Measurements from ENCODE around the gene TMEM132D. TPM values are rescaled to one million over a fixed set of nuclear protein-coding genes. Genes with fewer than 3 reads are reported as not detected.

Gene TMEM132D
- total and polyA plus RNA-seq, 5 donors from 2014 or later: not detected

DNA sequence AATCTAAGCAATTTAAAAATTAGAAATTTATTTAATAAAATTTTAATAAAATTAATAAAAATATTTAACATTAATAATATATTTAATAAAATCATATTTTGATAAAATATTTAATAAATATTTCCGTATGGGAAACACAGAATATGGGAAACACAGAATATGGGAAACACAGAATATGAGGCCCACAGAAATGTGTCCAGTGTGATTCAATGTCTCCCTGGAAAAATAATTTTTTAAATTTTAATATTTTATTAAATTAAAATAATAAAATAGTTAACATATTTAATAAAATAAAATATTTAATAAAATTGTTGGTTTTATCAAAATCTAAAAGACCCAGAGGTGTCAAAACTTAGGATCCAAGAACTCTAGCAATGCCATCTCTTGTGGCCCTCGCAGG lies 186.4 kb downstream of the TMEM132D start:
- Mint-ChIP-seq H3K4me1 (no peaks in the 10 kb centered on the region), H3K36me3 (no peaks in the 10 kb centered on the region), H3K9me3 (peaks cover 0 to 16% (median 6%) of the 10 kb centered on the region in 7 donors), H3K27me3 (no peaks in the 10 kb centered on the region), H3K4me3 (peak overlapping the region in 1 of 4 donors; percentile 81), H3K27ac (no peak overlapping the region)
- H3K27ac ChIP-seq (ENCODE audit: insufficient read depth, low read length, poor library complexity, severe bottlenecking): no peak overlapping the region
- no peaks in the 10 kb centered on the region for H3K27me3 ChIP-seq (ENCODE audit: control insufficient read depth, insufficient read depth, low read length)
- H3K36me3 ChIP-seq (ENCODE audit: control insufficient read depth, insufficient read depth, low read length): no peaks in the 10 kb centered on the region
- no peak overlapping the region for H3K4me3 ChIP-seq (ENCODE audit: low read depth, low read length)
- ATAC-seq (ENCODE audit: low read depth in 2 of 2) (no peak), DNase-seq (no peak)
- no peaks in the 10 kb centered on the region for H3K4me1 ChIP-seq (ENCODE audit: control insufficient read depth, insufficient read depth, low read length, poor library complexity, severe bottlenecking)
- peaks cover 0 to 11% of the 10 kb centered on the region in 2 experiments for H3K9me3 ChIP-seq (ENCODE audit: control insufficient read depth in 2 of 2, low read length in 2 of 2)

DNA sequence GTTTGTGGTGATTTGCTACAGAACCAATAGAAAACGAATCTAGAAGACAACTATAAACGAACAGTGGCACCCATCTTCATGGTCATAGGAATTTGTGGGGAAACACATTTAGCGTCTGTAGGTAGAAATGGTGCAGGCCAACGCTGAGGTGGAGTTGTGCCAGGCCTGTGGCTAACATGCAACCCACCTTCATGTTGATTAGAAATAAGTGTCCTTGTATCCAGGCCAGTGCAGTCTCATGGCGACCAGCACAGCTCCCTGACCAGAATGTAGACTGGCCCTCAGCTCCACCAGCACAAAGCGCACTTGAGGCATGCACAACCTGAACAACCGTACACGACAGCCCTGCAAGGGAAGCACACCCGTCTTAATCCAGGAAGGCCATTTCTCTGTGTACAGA lies 187.0 kb downstream of the TMEM132D start:
- H3K4me3 ChIP-seq (ENCODE audit: low read depth, low read length): no peak overlapping the region
- no peaks in the 10 kb centered on the region for H3K27me3 ChIP-seq (ENCODE audit: control insufficient read depth, insufficient read depth, low read length)
- no peaks in the 10 kb centered on the region for H3K4me1 Mint-ChIP-seq
- H3K36me3 Mint-ChIP-seq: no peaks in the 10 kb centered on the region
- peaks cover 0 to 19% (median 6%) of the 10 kb centered on the region in 7 donors for H3K9me3 Mint-ChIP-seq
- H3K4me3 Mint-ChIP-seq: no peak overlapping the region
- no peaks in the 10 kb centered on the region for H3K4me1 ChIP-seq (ENCODE audit: control insufficient read depth, insufficient read depth, low read length, poor library complexity, severe bottlenecking)
- H3K36me3 ChIP-seq (ENCODE audit: control insufficient read depth, insufficient read depth, low read length): no peaks in the 10 kb centered on the region
- ATAC-seq (ENCODE audit: low read depth in 2 of 2): no peak
- no peaks in the 10 kb centered on the region for H3K27me3 Mint-ChIP-seq
- no peak overlapping the region for H3K27ac ChIP-seq (ENCODE audit: insufficient read depth, low read length, poor library complexity, severe bottlenecking)
- DNase-seq: no peak
- peaks cover 0 to 11% of the 10 kb centered on the region in 2 experiments for H3K9me3 ChIP-seq (ENCODE audit: control insufficient read depth in 2 of 2, low read length in 2 of 2)
- H3K27ac Mint-ChIP-seq: no peak overlapping the region

DNA sequence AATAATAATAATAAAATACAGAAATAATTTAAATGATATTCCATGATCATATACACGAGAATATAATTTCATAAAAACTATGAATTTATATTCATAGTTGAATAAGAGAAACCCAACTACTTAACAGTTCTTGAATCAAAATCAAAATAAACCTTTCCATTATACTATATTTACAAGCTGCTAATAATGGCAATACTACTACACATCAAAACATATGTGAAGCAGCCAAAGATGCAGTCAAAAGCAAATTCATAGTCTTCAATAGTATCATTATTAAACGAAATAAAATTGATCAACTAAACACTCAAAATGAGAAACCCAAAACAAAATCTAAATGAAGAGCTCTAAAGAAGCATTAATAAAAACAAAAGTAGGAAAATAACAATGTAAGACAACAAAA lies 197.1 kb downstream of the TMEM132D start:
- no peaks in the 10 kb centered on the region for H3K36me3 ChIP-seq (ENCODE audit: control insufficient read depth, insufficient read depth, low read length)
- no peaks in the 10 kb centered on the region for H3K27me3 ChIP-seq (ENCODE audit: control insufficient read depth, insufficient read depth, low read length)
- H3K4me1 ChIP-seq (ENCODE audit: control insufficient read depth, insufficient read depth, low read length, poor library complexity, severe bottlenecking): no peaks in the 10 kb centered on the region
- H3K27me3 Mint-ChIP-seq: no peaks in the 10 kb centered on the region
- no peak overlapping the region for H3K4me3 ChIP-seq (ENCODE audit: low read depth, low read length)
- no peak overlapping the region for H3K27ac Mint-ChIP-seq
- H3K4me3 Mint-ChIP-seq: no peak overlapping the region
- ATAC-seq (ENCODE audit: low read depth in 2 of 2) (no peak), DNase-seq (no peak)
- peaks cover 11% of the 10 kb centered on the region in 2 experiments for H3K9me3 ChIP-seq (ENCODE audit: control insufficient read depth in 2 of 2, low read length in 2 of 2)
- H3K27ac ChIP-seq (ENCODE audit: insufficient read depth, low read length, poor library complexity, severe bottlenecking): no peak overlapping the region
- H3K36me3 Mint-ChIP-seq: no peaks in the 10 kb centered on the region
- no peaks in the 10 kb centered on the region for H3K4me1 Mint-ChIP-seq
- H3K9me3 Mint-ChIP-seq: peaks cover 4 to 28% (median 11%) of the 10 kb centered on the region in 7 donors

DNA sequence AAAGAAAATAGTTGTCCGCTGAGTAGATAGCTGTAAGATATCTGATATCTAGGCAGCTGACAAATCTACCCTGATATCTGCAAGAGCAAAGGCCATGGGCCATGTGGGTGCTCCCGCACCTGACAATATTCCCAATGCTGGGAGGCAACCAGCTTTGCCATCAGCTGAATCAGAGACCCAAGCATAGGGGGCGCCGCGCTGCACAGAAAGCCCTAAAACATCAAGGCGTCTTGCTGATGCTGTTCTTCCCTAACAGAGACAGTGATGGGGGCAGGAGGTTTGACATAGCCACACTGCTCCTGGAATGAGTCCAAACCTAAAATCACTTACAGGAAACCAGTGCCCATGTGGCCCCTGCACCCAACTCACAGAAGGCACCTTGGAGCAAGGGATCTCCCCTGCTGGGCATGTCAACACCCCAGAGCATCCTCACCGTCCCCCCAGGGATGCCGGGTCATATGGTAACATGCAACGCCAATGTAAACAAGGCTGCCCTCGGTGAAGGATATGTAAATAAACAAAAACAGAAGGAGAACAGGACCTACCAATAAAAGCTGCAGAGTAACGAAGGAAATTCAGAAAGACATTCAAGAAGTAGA lies 199.5 kb downstream of the TMEM132D start:
- no peaks in the 10 kb centered on the region for H3K27me3 Mint-ChIP-seq
- no peaks in the 10 kb centered on the region for H3K36me3 Mint-ChIP-seq
- H3K36me3 ChIP-seq (ENCODE audit: control insufficient read depth, insufficient read depth, low read length): no peaks in the 10 kb centered on the region
- no peaks in the 10 kb centered on the region for H3K4me1 Mint-ChIP-seq
- H3K4me3 ChIP-seq (ENCODE audit: low read depth, low read length): no peak overlapping the region
- ATAC-seq (ENCODE audit: low read depth in 2 of 2) (no peak), DNase-seq (no peak)
- H3K9me3 Mint-ChIP-seq: peaks cover 4 to 31% (median 11%) of the 10 kb centered on the region in 7 donors
- no peak overlapping the region for H3K27ac Mint-ChIP-seq
- H3K9me3 ChIP-seq (ENCODE audit: control insufficient read depth in 2 of 2, low read length in 2 of 2): peaks cover 13 to 14% of the 10 kb centered on the region in 2 experiments
- H3K4me3 Mint-ChIP-seq: no peak overlapping the region
- no peak overlapping the region for H3K27ac ChIP-seq (ENCODE audit: insufficient read depth, low read length, poor library complexity, severe bottlenecking)
- no peaks in the 10 kb centered on the region for H3K27me3 ChIP-seq (ENCODE audit: control insufficient read depth, insufficient read depth, low read length)
- H3K4me1 ChIP-seq (ENCODE audit: control insufficient read depth, insufficient read depth, low read length, poor library complexity, severe bottlenecking): no peaks in the 10 kb centered on the region

DNA sequence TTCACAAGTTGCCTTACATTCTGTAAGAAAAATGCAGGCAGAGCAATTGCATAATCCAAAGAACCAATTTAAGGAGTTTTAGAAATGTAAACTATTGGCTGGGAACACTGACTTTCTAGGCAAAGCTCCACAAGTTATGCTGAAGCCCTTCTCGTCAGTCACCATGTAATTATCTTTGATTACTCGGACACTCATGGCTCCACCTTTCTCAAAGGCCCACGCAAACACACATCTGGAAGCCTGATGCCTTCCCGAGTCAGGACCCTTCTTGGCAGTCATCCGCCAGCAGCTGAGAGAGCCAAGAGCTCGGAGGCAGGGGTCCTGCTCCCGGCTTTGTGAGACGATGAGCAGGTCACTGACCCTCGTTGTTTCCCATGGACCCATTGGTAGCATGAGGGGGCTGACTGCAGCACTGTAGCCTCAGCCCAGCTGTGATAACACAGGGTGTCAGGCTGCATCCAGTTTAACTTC lies 202.2 kb downstream of the TMEM132D start:
- no peak overlapping the region for H3K4me3 ChIP-seq (ENCODE audit: low read depth, low read length)
- H3K27ac Mint-ChIP-seq: no peak overlapping the region
- peaks cover 3 to 38% (median 10%) of the 10 kb centered on the region in 7 donors for H3K9me3 Mint-ChIP-seq
- H3K9me3 ChIP-seq (ENCODE audit: control insufficient read depth in 2 of 2, low read length in 2 of 2): peaks cover 6 to 10% of the 10 kb centered on the region in 2 experiments
- H3K4me1 Mint-ChIP-seq: no peaks in the 10 kb centered on the region
- H3K4me1 ChIP-seq (ENCODE audit: control insufficient read depth, insufficient read depth, low read length, poor library complexity, severe bottlenecking): no peaks in the 10 kb centered on the region
- no peaks in the 10 kb centered on the region for H3K27me3 Mint-ChIP-seq
- no peaks in the 10 kb centered on the region for H3K27me3 ChIP-seq (ENCODE audit: control insufficient read depth, insufficient read depth, low read length)
- DNase-seq (no peak), ATAC-seq (ENCODE audit: low read depth in 2 of 2) (no peak)
- no peak overlapping the region for H3K27ac ChIP-seq (ENCODE audit: insufficient read depth, low read length, poor library complexity, severe bottlenecking)
- H3K36me3 ChIP-seq (ENCODE audit: control insufficient read depth, insufficient read depth, low read length): no peaks in the 10 kb centered on the region
- no peak overlapping the region for H3K4me3 Mint-ChIP-seq
- H3K36me3 Mint-ChIP-seq: no peaks in the 10 kb centered on the region

DNA sequence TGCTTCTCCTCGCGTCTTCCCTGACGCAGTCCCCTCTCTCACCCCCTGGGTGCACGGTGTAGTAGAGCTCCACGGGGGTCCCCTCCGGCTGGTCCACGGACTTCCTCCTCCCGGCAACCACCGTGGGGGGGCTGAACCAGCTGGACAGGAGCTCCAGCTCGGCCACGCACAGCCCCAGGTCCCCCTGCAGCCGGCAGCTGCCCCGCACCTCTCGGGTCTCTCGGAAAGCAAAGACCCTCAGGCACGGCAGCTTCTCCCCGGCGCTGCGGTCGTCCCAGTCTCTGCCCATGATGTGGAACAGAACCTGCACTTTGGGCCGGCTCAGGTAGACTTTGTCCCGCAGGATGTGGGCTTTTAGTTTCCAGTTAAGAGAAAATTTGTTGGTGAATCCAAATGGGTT lies 203.8 kb downstream of the TMEM132D start:
- no peak overlapping the region for H3K27ac ChIP-seq (ENCODE audit: insufficient read depth, low read length, poor library complexity, severe bottlenecking)
- ATAC-seq (ENCODE audit: low read depth in 2 of 2): no peak
- Mint-ChIP-seq H3K4me3 (no peak overlapping the region), H3K27ac (no peak overlapping the region), H3K36me3 (no peaks in the 10 kb centered on the region), H3K27me3 (no peaks in the 10 kb centered on the region), H3K9me3 (peaks cover 3 to 36% (median 15%) of the 10 kb centered on the region in 7 donors), H3K4me1 (no peaks in the 10 kb centered on the region)
- H3K36me3 ChIP-seq (ENCODE audit: control insufficient read depth, insufficient read depth, low read length): no peaks in the 10 kb centered on the region
- H3K27me3 ChIP-seq (ENCODE audit: control insufficient read depth, insufficient read depth, low read length): no peaks in the 10 kb centered on the region
- no peaks in the 10 kb centered on the region for H3K4me1 ChIP-seq (ENCODE audit: control insufficient read depth, insufficient read depth, low read length, poor library complexity, severe bottlenecking)
- H3K4me3 ChIP-seq (ENCODE audit: low read depth, low read length): no peak overlapping the region
- peaks cover 2 to 6% of the 10 kb centered on the region in 2 experiments for H3K9me3 ChIP-seq (ENCODE audit: control insufficient read depth in 2 of 2, low read length in 2 of 2)
- DNase-seq: no peak

DNA sequence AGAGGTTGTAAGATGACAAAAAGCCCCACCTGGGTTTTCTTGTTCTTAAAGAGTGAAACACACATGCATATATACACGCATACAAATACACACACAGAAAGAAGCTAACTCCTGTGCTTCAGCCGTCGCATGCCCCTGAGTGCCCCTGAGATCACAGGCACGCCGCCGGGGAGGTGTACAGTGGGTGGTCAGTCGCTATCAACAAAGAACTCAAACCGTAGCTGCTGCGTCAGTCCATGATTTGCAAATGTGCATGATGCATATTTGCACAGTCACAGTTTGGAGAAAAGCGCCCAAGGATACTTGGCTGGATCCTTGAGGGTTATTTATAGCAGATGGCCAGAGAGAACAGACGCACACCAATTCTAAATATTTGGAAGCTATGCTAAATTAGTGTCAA lies 206.9 kb downstream of the TMEM132D start:
- ATAC-seq (ENCODE audit: low read depth in 2 of 2) (no peak), DNase-seq (no peak)
- H3K36me3 ChIP-seq (ENCODE audit: control insufficient read depth, insufficient read depth, low read length): no peaks in the 10 kb centered on the region
- Mint-ChIP-seq H3K4me1 (no peaks in the 10 kb centered on the region), H3K9me3 (peaks cover 0 to 26% (median 11%) of the 10 kb centered on the region in 7 donors), H3K36me3 (no peaks in the 10 kb centered on the region), H3K4me3 (no peak overlapping the region), H3K27ac (no peak overlapping the region), H3K27me3 (no peaks in the 10 kb centered on the region)
- no peaks in the 10 kb centered on the region for H3K4me1 ChIP-seq (ENCODE audit: control insufficient read depth, insufficient read depth, low read length, poor library complexity, severe bottlenecking)
- H3K27me3 ChIP-seq (ENCODE audit: control insufficient read depth, insufficient read depth, low read length): no peaks in the 10 kb centered on the region
- no peak overlapping the region for H3K27ac ChIP-seq (ENCODE audit: insufficient read depth, low read length, poor library complexity, severe bottlenecking)
- peaks cover 2 to 6% of the 10 kb centered on the region in 2 experiments for H3K9me3 ChIP-seq (ENCODE audit: control insufficient read depth in 2 of 2, low read length in 2 of 2)
- no peak overlapping the region for H3K4me3 ChIP-seq (ENCODE audit: low read depth, low read length)

DNA sequence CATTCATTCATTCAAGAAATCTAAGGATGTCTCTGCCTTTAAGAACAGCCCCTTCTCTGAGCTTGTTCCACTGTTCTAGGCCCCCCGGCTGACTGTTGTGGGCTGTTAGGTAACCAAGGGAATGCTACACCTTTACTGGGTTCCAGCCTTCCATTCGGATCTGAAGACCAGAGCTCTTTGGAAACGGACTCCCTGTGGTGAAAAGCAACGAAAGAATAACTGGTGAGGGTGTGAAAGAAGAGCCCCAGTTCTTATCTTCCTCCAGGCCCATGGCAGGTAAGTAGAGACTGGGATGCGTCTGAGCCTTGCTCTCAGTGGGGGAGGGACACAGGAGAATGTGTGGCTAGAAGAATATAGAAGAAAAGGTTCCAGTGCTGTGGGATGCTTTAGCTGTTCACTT lies 207.4 kb downstream of the TMEM132D start:
- H3K4me1 Mint-ChIP-seq: no peaks in the 10 kb centered on the region
- H3K36me3 Mint-ChIP-seq: no peaks in the 10 kb centered on the region
- no peak overlapping the region for H3K4me3 Mint-ChIP-seq

More for the DNA sequence above, 207.4 kb downstream of the TMEM132D start:
- Histone ChIP-seq H3K4me3 (ENCODE audit: low read depth, low read length) (no peak overlapping the region), H3K27me3 (ENCODE audit: control insufficient read depth, insufficient read depth, low read length) (no peaks in the 10 kb centered on the region), H3K27ac (ENCODE audit: insufficient read depth, low read length, poor library complexity, severe bottlenecking) (no peak overlapping the region), H3K9me3 (ENCODE audit: control insufficient read depth in 2 of 2, low read length in 2 of 2) (peaks cover under 1 to 2% of the 10 kb centered on the region in 2 experiments), H3K4me1 (ENCODE audit: control insufficient read depth, insufficient read depth, low read length, poor library complexity, severe bottlenecking) (no peaks in the 10 kb centered on the region), H3K36me3 (ENCODE audit: control insufficient read depth, insufficient read depth, low read length) (no peaks in the 10 kb centered on the region)
- Mint-ChIP-seq H3K9me3 (peaks cover 0 to 26% (median 10%) of the 10 kb centered on the region in 7 donors), H3K27ac (no peak overlapping the region), H3K27me3 (no peaks in the 10 kb centered on the region)
- no peak for ATAC-seq (ENCODE audit: low read depth in 2 of 2)
- DNase-seq: no peak
